WTC11 (cell line): ENCODE data around the gene DOHH. TPM values are rescaled to one million over a fixed set of nuclear protein-coding genes. Genes with fewer than 3 reads are reported as not detected.
"Not testable (repeated sequence)": the region's sequence is repeated elsewhere in the genome, so short reads cannot be mapped to it uniquely, and the experiment has no call there.

ENCODE experiments used
- ATAC-seq: fragments of 200-7000 bp; cut with Tn5 transposase; 2 replicates; pipeline ENCODE4 v1.10.0; 2021; ENCODE audit warnings: mild to moderate bottlenecking, moderate library complexity
- CTCF ChIA-PET: fragments of 300-600 bp; sonication (Branson Sonifier 250); formaldehyde crosslinking; loops from one replicate; lab custom pipeline; 2021; ENCODE audit warnings: antibody characterized with exemption; lab: Charles Lee
- POLR2A ChIA-PET: fragments of 350-600 bp; sonication (Branson Sonifier 250); formaldehyde crosslinking; loops from one replicate; lab custom pipeline; 2021; ENCODE audit warnings: antibody characterized with exemption; lab: Charles Lee
- DNase-seq: peaks from one replicate; pipeline ENCODE4 v3.0.0; 2021; ENCODE audit warnings: low spot score
- H3K27ac Mint-ChIP-seq: 2 replicates; pipeline ENCODE4 v1.8.0; 2021; ENCODE audit warnings: mixed read lengths
- H3K27me3 Mint-ChIP-seq: 2 replicates; pipeline ENCODE4 v1.8.0; 2021; ENCODE audit warnings: low read depth, mild to moderate bottlenecking, moderate library complexity, mixed read lengths
- H3K36me3 Mint-ChIP-seq: 2 replicates; pipeline ENCODE4 v1.8.0; 2021; ENCODE audit warnings: mixed read lengths
- H3K4me1 Mint-ChIP-seq: 2 replicates; pipeline ENCODE4 v1.8.0; 2022; ENCODE audit warnings: mixed read lengths
- H3K4me3 Mint-ChIP-seq: 2 replicates; pipeline ENCODE4 v1.8.0; 2021; ENCODE audit warnings: mild to moderate bottlenecking, moderate library complexity, mixed read lengths
- H3K9me3 Mint-ChIP-seq: 2 replicates; pipeline ENCODE4 v1.8.0; 2021; ENCODE audit warnings: mixed read lengths
- EMX1 ChIP-seq: fragments of 250-450 bp; sonication (Bioruptor Pico); IDR thresholded peaks from 2 replicates; pipeline ENCODE4 v1.8.0; 2021; ENCODE audit warnings: mild to moderate bottlenecking
- GRHL2 ChIP-seq: fragments of 250-450 bp; sonication (Bioruptor Pico); IDR thresholded peaks from 2 replicates; pipeline ENCODE4 v1.8.0; 2022; ENCODE audit warnings: mild to moderate bottlenecking, moderate library complexity; ENCODE audit not compliant: insufficient replicate concordance, severe bottlenecking
- IRF2 ChIP-seq: sonication (generic); formaldehyde crosslinking; IDR thresholded peaks from 2 replicates; pipeline ENCODE4 v1.8.0; 2022; ENCODE audit warnings: low read depth, missing genetic modification reagents, borderline replicate concordance
- ZNF219 ChIP-seq: sonication (generic); formaldehyde crosslinking; IDR thresholded peaks from 2 replicates; pipeline ENCODE4 v1.8.0; 2023; ENCODE audit warnings: missing genetic modification reagents, mild to moderate bottlenecking, borderline replicate concordance
- ZNF232 ChIP-seq: sonication (generic); formaldehyde crosslinking; IDR thresholded peaks from 2 replicates; pipeline ENCODE4 v1.8.0; 2022; ENCODE audit warnings: mild to moderate bottlenecking, missing genetic modification reagents
- ZNF317 ChIP-seq: sonication (generic); formaldehyde crosslinking; IDR thresholded peaks from 2 replicates; pipeline ENCODE4 v1.8.1; 2023; ENCODE audit warnings: low read depth, mild to moderate bottlenecking, moderate library complexity, missing genetic modification reagents, borderline replicate concordance
- ZNF423 ChIP-seq: fragments of 250-450 bp; sonication (Bioruptor Pico); IDR thresholded peaks from 2 replicates; pipeline ENCODE4 v2.1.2; 2022; ENCODE audit warnings: mild to moderate bottlenecking, moderate library complexity
- total RNA-seq: library from RNA; stranded (reverse); gene quantifications from 3 replicates; pipeline ENCODE4 v1.2.3, GENCODE V29; 2021
- TF ChIP-seq, protein P1 (sequence below): fragments of 250-450 bp; sonication (Bioruptor Pico); IDR thresholded peaks from 2 replicates; pipeline ENCODE4 v1.9.0; 2021; ENCODE audit warnings: mild to moderate bottlenecking
- TF ChIP-seq, protein P2 (sequence below): sonication (generic); formaldehyde crosslinking; IDR thresholded peaks from 2 replicates; pipeline ENCODE4 v1.8.0; 2022; ENCODE audit warnings: mild to moderate bottlenecking, missing genetic modification reagents
- TF ChIP-seq, protein P3 (sequence below): sonication (generic); formaldehyde crosslinking; IDR thresholded peaks from 2 replicates; pipeline ENCODE4 v1.8.1; 2022; ENCODE audit warnings: missing genetic modification reagents, borderline replicate concordance
- TF ChIP-seq, protein P4 (sequence below): sonication (generic); formaldehyde crosslinking; IDR thresholded peaks from 2 replicates; pipeline ENCODE4 v1.8.1; 2023; ENCODE audit warnings: mild to moderate bottlenecking, missing genetic modification reagents, moderate library complexity
- TF ChIP-seq, protein P5 (sequence below): fragments of 250-450 bp; sonication (Bioruptor Pico); IDR thresholded peaks from 2 replicates; pipeline ENCODE4 v1.8.0; 2021; ENCODE audit warnings: mild to moderate bottlenecking
- TF ChIP-seq, protein P6 (sequence below): sonication (generic); formaldehyde crosslinking; IDR thresholded peaks from 2 replicates; pipeline ENCODE4 v1.8.0; 2022; ENCODE audit warnings: mild to moderate bottlenecking, missing genetic modification reagents
- TF ChIP-seq, protein P7 (sequence below): sonication (generic); formaldehyde crosslinking; conservative IDR thresholded peaks from 2 replicates; pipeline ENCODE4 v1.8.1; 2022; ENCODE audit warnings: mild to moderate bottlenecking, missing genetic modification reagents

The DOHH gene
- total RNA-seq, 1 experiment from 2014 or later: 22.2 TPM

DNA sequence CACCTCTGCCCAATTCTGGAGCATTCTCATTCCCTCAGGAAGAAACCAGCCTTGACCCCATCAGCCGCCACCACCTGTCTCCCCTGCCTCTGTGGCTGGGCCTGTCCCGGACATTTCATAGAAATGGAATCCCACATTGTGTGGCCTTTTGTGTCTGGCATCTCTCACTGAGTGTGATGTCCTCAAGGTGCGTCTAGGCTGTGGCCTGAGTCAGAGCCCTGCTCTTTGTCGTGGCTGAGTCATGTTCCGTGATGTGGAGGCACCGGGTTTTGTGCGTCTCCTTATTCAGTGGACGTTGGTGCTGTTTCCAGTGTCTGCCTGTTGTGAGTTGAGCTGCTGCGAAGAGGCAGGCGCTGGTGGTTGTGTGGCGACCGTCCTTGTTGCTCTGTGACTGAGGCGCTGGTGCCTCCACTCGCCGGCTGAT is 9.1 kb upstream of the DOHH start (continued):
- TF ChIP-seq, protein P1, sequence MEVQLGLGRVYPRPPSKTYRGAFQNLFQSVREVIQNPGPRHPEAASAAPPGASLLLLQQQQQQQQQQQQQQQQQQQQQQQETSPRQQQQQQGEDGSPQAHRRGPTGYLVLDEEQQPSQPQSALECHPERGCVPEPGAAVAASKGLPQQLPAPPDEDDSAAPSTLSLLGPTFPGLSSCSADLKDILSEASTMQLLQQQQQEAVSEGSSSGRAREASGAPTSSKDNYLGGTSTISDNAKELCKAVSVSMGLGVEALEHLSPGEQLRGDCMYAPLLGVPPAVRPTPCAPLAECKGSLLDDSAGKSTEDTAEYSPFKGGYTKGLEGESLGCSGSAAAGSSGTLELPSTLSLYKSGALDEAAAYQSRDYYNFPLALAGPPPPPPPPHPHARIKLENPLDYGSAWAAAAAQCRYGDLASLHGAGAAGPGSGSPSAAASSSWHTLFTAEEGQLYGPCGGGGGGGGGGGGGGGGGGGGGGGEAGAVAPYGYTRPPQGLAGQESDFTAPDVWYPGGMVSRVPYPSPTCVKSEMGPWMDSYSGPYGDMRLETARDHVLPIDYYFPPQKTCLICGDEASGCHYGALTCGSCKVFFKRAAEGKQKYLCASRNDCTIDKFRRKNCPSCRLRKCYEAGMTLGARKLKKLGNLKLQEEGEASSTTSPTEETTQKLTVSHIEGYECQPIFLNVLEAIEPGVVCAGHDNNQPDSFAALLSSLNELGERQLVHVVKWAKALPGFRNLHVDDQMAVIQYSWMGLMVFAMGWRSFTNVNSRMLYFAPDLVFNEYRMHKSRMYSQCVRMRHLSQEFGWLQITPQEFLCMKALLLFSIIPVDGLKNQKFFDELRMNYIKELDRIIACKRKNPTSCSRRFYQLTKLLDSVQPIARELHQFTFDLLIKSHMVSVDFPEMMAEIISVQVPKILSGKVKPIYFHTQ (CRISPR knock-in tag): no peak
- TF ChIP-seq, protein P2, sequence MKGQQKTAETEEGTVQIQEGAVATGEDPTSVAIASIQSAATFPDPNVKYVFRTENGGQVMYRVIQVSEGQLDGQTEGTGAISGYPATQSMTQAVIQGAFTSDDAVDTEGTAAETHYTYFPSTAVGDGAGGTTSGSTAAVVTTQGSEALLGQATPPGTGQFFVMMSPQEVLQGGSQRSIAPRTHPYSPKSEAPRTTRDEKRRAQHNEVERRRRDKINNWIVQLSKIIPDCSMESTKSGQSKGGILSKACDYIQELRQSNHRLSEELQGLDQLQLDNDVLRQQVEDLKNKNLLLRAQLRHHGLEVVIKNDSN (CRISPR knock-in tag): no peak
- TF ChIP-seq, protein P3, sequence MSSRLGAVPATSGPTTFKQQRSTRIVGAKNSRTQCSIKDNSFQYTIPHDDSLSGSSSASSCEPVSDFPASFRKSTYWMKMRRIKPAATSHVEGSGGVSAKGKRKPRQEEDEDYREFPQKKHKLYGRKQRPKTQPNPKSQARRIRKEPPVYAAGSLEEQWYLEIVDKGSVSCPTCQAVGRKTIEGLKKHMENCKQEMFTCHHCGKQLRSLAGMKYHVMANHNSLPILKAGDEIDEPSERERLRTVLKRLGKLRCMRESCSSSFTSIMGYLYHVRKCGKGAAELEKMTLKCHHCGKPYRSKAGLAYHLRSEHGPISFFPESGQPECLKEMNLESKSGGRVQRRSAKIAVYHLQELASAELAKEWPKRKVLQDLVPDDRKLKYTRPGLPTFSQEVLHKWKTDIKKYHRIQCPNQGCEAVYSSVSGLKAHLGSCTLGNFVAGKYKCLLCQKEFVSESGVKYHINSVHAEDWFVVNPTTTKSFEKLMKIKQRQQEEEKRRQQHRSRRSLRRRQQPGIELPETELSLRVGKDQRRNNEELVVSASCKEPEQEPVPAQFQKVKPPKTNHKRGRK (CRISPR knock-in tag): no peak

DNA sequence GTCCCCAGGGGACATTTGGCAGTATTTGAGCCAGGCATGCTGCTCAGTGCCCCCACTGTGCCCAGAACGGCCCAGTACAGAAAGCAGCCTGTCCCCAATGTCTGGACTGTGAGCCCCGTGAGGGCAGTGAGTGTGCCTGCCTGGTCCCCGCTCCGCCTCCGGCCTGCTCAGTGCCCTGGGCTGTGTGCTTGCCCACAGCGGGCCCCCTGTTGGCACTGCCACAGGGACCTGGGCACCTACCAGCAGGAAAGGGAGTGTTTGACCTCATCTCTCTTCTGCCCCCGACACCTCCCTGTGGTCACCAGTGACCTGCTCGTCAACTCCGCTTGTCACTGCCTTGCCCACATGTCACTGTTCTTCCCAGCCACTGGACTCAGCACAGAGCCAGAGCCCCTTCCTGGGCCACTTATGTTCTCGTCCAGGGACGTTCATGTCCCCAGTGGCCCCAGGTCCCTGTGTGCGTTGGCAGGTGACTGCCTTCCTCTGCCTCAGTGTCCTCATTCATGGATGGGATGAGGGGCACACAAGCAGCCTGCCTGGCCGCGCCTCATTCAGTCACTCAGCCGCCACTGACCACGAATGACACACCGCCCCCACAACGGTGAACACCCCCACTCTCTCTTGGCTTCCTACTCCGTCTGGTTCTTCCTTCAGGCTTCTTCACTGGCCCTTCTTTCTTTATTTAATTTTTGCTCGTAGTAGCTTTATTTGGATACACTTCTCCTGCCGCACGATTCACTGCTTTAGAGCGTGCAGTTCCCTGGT is 8.5 kb upstream of the DOHH start:
- no peak for ATAC-seq
- TF ChIP-seq, protein P4, sequence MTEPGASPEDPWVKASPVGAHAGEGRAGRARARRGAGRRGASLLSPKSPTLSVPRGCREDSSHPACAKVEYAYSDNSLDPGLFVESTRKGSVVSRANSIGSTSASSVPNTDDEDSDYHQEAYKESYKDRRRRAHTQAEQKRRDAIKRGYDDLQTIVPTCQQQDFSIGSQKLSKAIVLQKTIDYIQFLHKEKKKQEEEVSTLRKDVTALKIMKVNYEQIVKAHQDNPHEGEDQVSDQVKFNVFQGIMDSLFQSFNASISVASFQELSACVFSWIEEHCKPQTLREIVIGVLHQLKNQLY (CRISPR knock-in tag): no peak
- no peak for TF ChIP-seq GRHL2 (CRISPR knock-in tag)
- TF ChIP-seq, protein P5, sequence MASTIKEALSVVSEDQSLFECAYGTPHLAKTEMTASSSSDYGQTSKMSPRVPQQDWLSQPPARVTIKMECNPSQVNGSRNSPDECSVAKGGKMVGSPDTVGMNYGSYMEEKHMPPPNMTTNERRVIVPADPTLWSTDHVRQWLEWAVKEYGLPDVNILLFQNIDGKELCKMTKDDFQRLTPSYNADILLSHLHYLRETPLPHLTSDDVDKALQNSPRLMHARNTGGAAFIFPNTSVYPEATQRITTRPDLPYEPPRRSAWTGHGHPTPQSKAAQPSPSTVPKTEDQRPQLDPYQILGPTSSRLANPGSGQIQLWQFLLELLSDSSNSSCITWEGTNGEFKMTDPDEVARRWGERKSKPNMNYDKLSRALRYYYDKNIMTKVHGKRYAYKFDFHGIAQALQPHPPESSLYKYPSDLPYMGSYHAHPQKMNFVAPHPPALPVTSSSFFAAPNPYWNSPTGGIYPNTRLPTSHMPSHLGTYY: no peak
- TF ChIP-seq, all 79 proteins: peak for 0
- Mint-ChIP-seq H3K4me1 (peaks cover 18% of the 10 kb centered on the region), H3K9me3 (no peaks in the 10 kb centered on the region), H3K27me3 (no peaks in the 10 kb centered on the region; the same call in 1 of the 2 replicates), H3K36me3 (peaks cover 12% of the 10 kb centered on the region; the same call in 1 of the 2 replicates), H3K4me3 (no peak overlapping the region), H3K27ac (peak overlapping the region; percentile 83; the same call in 1 of the 2 replicates)
- ChIA-PET POLR2A (interaction anchor here (0.7 kb wide), 1 partner anchor 9 kb away, joined by 7 read pairs; no protein-coding TSS in a partner anchor), CTCF (interaction anchor here (1.2 kb wide), 1 partner anchor 17 kb away, joined by 4 read pairs; no protein-coding TSS in a partner anchor)
- no peak for DNase-seq

DNA sequence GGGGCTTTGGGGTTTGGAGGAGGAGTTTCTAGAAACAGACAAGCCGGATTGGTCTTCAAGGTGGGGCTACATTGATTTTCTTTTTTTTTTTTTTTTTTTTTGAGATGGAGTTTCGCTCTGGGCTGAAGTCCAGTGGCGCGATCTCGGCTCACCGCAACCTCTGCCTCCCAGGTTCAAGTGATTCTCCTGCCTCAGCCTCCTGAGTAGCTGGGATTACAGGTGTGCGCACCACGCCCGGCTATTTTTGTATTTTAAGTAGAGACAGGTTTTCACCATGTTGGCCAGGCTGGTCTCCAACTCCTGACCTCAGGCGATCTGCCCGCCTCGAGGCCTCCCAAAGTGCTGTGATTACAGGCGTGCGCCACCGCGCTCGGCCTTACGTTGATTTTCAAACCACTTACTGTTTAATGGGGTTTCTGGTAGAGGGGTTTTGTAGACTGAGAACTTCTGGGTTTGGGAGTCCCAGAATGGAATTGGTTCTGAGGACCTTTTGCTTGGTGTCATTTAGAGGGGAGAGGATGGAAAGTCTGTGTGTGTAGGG is 7.7 kb upstream of the DOHH start:
- not testable (repeated sequence) for ATAC-seq

DNA sequence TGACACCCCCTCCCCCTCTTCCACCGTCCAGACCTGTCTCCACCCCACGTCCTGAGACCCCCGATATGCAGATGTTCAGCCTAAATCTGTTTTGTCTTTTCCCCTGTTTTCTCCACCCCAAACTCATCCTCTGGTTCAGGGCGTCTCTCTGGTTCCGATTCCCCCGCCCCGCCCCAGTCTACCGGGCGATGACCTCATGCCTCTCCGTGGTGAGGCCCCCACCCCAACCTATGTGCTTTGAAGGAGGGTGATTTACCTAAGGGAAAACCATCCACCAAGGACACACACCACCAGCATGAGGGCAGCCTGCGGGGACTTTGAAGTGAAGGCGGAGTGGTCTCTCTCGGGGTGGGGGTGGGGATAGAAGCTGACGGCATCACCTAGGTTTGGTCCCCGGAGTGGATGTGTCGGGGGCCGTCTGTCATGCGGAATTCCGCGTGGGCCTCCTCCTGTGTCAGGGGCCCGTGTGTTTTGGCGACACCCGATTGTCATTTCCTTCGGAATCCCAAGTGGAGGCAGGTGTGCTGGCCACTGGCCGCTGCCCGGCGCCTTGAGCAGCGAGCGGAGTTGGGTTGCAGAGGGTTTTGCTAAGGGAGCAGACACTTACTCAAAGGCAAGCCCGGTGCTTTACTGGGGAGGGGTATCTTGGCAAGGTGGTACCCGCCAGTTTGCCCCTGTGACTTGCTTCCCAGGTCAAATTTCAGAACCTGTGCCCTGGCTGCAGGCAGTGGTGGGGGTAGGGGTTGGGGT is 7.1 kb upstream of the DOHH start:
- peak; percentile 14 for ATAC-seq
- H3K4me3 Mint-ChIP-seq: peak overlapping the region; percentile 85
- TF ChIP-seq, protein P6, sequence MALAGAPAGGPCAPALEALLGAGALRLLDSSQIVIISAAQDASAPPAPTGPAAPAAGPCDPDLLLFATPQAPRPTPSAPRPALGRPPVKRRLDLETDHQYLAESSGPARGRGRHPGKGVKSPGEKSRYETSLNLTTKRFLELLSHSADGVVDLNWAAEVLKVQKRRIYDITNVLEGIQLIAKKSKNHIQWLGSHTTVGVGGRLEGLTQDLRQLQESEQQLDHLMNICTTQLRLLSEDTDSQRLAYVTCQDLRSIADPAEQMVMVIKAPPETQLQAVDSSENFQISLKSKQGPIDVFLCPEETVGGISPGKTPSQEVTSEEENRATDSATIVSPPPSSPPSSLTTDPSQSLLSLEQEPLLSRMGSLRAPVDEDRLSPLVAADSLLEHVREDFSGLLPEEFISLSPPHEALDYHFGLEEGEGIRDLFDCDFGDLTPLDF: no peak
- TF ChIP-seq ZNF423 (CRISPR knock-in tag) (no peak), ZNF232 (CRISPR knock-in tag) (no peak), ZNF219 (CRISPR knock-in tag) (no peak), IRF2 (CRISPR knock-in tag) (no peak), ZNF317 (CRISPR knock-in tag) (no peak), EMX1 (CRISPR knock-in tag) (no peak)
- TF ChIP-seq, protein P7, sequence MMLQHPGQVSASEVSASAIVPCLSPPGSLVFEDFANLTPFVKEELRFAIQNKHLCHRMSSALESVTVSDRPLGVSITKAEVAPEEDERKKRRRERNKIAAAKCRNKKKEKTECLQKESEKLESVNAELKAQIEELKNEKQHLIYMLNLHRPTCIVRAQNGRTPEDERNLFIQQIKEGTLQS (CRISPR knock-in tag): no peak
- H3K4me1 Mint-ChIP-seq: peaks cover 18% of the 10 kb centered on the region
- CTCF ChIA-PET: interaction anchor here (0.6 to 1.4 kb wide), 5 partner anchors 19 to 69 kb away, joined by 3 to 6 read pairs (median 5); no protein-coding TSS in a partner anchor
- no peaks in the 10 kb centered on the region for H3K9me3 Mint-ChIP-seq
- H3K36me3 Mint-ChIP-seq: peaks cover 12% of the 10 kb centered on the region; the same call in 1 of the 2 replicates
- H3K27ac Mint-ChIP-seq: peak overlapping the region; percentile 78; the same call in 1 of the 2 replicates
- peak; percentile 42 for DNase-seq
- POLR2A ChIA-PET: interaction anchor here (0.7 kb wide), 1 partner anchor 23 kb away, joined by 4 read pairs; no protein-coding TSS in a partner anchor
- no peaks in the 10 kb centered on the region; the same call in 1 of the 2 replicates for H3K27me3 Mint-ChIP-seq

More for the DNA sequence above, 7.7 kb upstream of the DOHH start:
- DNase-seq, H3K27ac Mint-ChIP-seq, H3K9me3 Mint-ChIP-seq, CTCF ChIA-PET, H3K27me3 Mint-ChIP-seq: not testable (repeated sequence)
- POLR2A ChIA-PET: interaction anchor here (0.7 kb wide), 2 partner anchors 10 to 24 kb away, joined by 4 to 7 read pairs; no protein-coding TSS in a partner anchor
- peak overlapping the region; percentile 85 for H3K4me3 Mint-ChIP-seq
- peaks cover 18% of the 10 kb centered on the region for H3K4me1 Mint-ChIP-seq
- peaks cover 12% of the 10 kb centered on the region; the same call in 1 of the 2 replicates for H3K36me3 Mint-ChIP-seq
